Mesenteric fat pad (tissue), 1 donor: Measurements from ENCODE around the gene NMNAT2. TPM values are rescaled to one million over a fixed set of nuclear protein-coding genes. Genes with fewer than 3 reads are reported as not detected.
"Not testable (repeated sequence)": the region's sequence is repeated elsewhere in the genome, so short reads cannot be mapped to it uniquely, and the experiment has no call there.

Experiments
- DNase-seq: peaks from one replicate; pipeline ENCODE4 v3.0.0-alpha.2; 2020; ENCODE audit warnings: low spot score
- total RNA-seq: library from RNA; stranded (reverse); fragmentation: NEBNext Ultra II Directional; extraction: Animal tissue kit (Norgen Biotek cat#: 25700); gene quantifications from one replicate; pipeline ENCODE4 v1.2.1, GENCODE V29; 2021
- donor health status: DM: yes; HTN: yes; CAD: no.

The NMNAT2 gene
- total RNA-seq, 1 donor from 2014 or later = 20.5 TPM

DNA sequence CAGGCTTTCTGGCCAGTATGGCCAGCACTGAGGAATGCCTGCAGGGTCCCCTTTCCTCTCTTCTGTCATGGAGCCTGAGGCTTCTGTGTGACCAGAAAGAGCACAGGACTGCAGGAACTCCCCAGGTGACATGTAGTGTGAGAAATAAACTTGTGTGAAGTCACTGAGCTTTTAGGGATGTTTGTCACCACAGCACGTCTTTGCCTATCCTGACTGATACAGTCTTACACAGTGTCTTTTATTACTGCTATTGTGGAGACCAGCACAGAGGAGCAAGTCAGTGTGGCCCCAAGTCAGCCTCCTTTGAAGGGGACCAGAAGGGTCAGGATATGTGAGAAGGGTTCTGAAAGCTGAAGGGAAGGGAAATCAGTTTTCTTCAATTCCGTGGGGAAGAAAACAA lies 129.6 kb downstream of the NMNAT2 start:
- no peak for DNase-seq

DNA sequence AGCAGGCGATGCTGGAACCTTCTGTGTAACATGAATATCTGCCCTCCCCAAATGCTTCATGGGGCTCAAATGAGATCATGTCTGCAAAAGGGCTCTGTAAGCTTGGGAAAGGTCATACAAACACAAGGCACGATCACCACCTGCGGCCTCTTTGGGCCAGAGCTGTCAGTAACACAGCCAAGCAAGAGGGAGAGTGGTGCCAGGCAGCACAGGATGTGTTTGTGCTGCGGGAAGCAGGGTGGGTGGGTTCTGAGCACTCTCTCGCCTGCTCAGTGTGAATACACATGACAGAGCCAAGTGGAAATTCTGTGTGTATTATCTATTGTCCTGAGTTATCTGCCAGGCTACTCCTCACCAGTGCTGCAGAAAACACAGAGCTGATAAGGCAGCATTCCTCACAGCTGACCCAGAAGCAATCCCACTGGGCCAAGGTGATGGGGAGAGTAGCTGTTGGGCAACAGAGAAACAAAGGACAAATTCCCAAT lies 130.9 kb downstream of the NMNAT2 start:
- DNase-seq = no peak

DNA sequence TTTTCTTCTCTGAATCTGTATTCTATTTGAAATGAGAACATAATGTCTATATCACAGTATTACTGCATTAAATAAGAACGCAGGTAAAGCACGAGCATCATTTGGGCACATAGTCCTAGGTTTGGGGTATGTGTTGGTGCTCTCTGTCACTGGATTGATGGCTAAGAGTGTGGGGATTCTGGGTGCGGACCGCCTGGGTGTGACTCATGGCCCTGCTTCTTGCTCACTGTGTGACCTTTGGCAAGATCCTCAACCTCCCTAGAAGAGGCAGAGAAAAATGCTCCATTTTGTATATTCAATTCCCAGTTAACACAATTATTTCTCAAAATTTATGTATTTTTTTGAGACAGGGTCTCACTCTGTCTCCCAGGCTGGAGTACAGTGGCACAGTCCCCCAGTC lies 132.4 kb downstream of the NMNAT2 start:
- no peak for DNase-seq

DNA sequence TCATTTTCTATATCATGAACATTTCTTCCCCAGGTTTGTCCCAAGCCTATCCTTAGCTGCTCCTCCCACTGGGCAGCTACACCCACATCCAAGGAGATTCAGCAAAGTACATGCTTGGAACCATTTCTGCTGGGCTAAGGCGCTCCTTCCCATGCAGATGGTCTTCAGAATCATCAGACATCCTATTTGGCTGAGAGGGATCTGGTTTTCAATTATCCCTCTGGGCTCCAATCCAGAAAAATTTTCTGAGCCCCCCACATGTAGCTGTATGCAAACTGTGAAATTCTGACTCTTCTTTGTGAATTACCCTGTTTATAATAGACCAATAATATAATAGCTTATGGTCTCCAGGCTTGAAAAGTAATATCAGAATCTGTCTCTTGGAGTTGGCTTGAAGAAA lies 132.9 kb downstream of the NMNAT2 start:
- DNase-seq = no peak

DNA sequence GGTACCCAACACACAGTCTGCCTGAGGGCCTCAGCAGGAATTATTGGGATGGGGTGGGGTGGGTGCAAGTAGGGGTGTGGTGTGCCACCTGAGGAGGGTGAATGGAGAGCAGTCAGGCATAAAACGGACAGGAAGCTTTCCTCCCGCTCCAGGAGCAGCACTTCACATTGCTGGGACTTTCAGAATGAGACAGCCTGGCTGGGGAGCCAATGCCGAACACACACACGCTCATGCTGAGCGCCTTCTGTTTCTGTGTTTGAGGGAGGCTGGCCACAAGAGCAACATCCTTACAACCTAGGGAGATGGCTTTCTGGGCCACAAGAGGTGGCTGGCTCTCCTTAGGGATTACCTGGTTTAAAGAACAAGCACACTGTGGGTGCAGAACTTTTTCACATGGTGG lies 134.1 kb downstream of the NMNAT2 start:
- DNase-seq = no peak

DNA sequence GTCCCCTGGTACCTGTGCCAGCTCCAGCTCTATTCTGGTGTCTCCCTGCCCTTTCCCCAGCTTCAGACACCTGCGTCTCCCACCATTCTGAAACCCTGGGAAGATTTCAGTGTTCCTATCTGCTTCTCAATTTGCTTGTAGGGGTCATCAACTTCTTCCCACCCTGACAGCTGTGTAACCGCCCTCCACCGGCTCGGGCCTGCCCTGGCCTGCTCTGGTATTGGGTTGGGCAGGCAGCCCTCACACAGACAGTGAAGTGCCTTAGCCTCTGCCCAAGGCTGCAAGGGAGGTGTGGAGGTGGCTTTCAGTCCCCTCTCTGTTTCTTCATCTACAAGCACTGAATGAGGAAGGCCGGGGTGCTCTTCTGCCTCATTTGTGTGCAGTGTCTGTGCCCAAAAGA lies 134.9 kb downstream of the NMNAT2 start:
- DNase-seq = no peak

DNA sequence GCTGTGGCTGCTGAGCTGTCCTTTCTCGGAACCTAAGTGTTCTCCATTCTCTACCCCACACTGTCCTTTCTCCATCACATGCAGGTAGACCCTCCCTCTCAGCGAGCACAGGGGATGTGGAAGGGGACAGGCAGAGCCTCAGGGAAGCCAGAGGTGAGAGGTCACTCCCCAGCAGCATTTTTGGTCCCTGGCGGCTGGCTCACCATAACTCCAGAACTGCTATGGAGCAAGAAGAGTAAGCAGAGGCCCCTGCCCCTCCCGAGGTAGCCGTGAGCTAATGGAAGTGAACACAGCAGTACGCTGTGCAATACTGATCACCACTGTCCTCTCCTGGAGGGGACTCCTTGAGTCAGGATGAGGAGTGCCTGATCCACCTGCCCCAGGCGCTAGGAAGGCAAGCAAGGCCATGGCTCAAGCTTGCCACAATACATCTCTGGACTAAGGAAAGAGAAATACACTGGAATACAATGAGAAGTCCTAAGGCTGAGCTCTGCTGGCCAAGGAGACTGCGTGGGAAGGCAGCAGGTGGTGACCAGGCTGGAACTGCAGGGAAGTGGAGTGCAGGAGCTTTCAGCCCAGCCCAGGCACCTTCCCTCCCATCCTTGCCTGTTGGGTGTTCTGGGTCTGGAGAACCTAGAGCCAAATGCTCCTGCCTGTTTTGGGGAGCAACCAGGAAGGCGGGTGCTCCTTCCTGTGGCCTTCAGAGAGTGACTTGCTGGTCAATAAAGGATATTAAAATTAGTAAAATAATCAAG lies 135.9 kb downstream of the NMNAT2 start:
- DNase-seq = no peak

DNA sequence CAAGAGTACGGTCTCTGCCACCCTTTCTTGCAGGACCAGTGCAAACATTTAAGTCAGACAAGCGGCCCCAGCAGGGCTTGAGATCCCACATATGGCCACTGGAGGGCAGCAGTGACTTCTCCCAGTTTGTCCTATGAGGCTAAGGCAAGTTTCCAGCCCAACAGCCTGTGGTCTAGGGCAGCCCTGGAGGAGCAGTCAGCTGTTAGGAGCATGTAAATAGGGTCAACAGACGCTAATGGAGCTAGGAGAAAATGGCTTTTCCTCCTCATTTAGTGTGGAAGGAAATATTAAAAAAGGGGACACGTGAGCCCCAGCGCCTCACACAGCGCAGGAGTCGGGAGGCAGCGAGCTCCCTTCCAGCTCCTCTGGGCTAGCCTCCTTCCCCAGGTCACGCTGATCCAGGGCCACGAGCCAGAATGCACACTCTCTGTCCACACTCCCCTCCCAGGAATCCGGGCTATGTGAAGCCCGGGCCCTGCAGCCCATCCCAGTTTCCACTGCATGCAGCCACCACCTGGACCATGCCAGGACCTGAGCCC lies 136.6 kb downstream of the NMNAT2 start:
- peak; percentile 94 for DNase-seq

DNA sequence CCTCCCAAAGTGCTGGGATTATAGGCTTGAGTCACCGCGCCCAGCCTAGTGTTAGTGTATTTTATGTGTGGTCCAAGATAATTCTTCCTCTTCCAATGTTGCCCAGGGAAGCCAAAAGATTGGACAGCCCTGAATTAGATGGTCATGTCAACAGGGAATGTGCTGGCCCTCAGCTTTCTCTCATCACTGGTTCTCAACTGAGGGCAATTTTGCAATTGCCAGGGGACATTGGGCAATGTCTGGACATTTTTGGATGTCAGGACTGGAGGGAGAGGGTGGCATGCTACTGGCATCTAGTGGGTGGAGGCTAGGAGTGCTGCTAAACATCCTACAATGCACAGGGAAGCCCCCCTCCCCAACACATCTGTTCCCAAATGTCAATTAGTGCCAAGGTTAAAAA lies 137.1 kb downstream of the NMNAT2 start:
- DNase-seq = no peak

DNA sequence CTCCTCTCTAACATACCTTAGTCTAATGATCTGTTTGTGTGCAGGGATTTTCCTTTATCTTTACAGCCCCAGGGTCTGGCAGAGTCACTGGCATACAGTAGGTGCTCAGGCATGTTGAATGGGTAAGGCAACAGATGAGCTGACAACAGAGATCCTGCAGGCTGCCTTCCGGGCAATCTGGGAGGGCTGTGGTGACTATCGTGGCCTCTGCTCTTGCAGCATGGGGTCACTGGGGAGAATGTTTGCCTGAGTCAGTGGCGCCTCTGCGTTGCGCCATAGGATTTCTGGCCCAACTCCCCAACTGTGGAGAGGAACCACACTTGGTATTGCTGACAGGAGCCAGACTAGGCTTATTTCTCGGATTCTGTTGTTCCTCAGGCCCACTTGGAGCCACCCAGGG lies 138.3 kb downstream of the NMNAT2 start:
- DNase-seq = no peak

DNA sequence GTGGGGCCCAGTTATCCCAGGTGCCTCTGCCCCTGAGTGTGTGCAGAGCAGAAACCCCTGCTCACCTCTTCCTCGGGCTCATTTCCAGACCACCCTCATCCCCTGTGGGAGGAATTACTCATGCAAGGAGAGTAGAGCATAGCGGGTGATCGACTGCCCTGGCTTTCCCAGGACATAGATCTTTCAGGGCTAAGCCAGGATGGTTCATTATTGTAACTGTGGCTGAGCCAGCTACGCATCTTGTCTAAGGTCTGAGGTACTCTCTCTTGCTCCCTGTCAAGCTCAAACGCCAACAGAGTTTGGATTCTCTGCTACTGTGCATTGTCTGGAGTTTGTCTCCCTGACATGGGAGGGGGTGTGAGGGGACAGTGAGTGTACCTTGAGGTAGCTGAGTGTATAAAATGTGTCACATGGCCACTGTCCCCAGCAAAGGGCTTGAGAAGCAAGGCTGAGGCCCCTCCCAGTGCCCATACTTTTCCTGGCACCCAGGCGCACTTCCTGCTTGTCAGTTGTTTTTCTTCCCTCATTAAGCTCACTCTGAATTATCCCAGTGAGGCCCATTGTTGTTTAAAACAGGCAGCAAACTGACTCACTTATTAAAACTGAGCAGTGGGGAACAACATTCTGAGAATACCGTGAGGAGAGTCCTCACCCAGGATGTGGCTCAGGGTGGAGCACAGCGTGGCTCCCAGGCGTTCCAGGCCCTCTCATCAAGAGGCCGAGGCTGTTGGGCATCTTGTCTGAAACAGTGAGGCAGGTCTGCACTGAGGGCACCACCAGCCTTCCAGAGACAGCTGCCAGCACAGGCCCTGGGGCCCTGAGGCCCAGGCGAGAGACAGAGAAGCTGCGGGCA lies 139.2 kb downstream of the NMNAT2 start:
- no peak for DNase-seq

DNA sequence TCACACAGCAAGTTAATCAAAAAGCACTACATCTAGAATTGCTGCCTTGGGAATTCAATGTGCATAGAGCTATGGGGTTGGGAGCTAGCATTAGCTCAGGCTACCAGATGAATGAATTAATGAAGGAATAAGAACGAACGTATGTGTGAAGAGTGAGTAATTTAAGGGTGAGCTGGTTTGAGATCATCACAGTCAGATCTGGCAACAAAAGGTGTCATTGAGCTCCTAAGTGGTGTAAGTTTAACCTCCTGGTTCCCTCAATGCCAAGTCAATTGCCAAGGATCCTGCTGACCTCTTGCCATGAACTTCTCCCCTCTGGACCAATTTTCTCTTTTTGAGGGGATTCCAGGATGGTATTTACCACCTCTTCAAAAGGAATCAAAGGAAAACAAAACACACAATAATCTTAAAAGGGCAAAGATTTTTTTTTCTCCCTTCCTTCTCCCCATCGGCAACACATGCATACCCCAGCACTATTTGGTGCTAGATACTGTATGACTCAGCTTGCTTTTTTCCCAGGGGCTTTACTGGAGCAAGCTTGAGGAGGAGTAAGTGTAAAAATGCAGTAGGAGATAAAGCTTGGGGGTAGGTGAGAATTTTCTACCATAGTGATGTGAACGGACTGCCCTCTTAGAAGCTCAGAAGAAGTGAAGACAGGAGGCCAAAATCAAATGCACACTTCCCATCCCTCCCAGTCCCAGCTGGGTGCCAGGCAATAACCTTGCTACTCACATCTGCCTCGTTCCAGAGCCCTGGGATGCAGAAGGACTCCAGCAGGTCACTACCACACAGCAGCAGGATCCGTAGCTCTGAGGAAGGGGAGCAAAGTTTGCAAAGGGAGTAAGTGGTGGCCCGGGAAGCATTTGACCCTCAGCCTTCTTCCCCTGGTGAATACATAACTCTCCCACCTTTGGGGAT lies 140.1 kb downstream of the NMNAT2 start:
- DNase-seq = no peak

DNA sequence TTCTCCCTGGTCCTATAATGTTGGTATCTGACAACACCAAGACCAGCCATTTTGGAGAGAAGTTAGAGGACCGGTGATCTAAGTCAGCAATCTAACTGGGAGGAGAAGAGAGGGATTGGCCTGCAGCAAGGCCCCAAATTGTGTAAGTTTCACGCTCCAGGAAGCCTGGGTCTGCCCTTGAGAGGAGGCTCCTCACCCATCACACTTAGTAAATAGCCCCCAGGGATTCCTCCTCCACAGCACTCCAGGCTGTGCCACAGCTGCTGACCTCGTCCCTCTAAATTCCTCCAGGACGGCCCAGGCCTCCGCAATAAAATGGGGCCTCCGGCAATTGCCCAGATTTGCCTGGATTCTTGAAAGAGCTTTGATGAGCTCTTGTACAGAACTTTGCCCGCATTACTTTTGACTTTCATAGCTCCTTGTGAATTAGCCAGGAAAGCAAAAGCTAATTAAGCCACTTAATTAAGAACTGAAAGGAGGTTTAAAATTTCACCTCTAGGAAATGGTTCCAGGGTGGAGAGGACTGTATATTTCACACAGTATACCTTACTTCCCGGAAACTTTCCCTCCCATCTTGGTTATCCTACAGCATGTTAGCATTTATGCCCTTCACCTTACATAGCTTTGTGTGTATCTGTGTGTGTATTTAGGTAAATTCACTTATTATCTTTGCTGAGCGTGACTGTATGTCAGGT lies 141.6 kb downstream of the NMNAT2 start:
- DNase-seq = no peak

DNA sequence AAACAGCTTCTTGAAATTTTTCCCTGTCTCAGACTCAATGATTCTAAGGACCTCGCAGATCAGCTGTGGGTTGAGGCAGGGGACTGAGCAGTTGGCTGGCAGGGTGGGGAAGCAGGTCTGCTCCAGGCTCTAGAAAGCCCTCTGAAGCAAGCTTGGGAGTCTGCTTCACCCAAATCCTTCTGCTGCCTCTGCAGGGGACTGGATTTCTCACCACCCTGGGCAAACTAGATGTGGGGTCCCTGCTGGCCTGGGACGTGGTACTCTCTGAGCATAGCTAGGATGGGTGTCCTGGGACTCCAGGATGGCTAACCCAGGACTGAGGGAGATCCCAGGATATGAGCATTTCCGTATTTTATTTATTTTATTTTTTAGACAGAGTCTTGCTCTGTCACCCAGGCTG lies 142.9 kb downstream of the NMNAT2 start:
- no peak for DNase-seq

DNA sequence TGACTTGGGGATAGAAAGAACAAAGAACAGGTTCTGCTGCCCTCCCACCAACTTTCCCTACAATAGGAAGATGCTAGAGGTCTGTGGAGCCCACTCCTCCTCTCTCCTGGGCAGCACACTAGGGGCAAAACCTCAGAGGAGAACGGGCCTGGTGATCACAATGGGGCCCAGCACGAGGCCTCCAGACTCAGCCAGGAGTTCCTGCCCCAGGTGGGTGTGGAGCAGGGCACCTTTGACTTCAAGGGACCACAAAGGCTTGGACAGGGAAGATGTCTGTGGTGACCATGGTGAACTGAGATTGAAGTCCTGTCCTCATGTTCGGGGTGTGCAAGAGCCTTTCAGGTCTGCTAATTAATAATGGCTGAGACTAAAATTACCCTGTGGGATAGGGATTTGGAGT lies 143.3 kb downstream of the NMNAT2 start:
- no peak for DNase-seq

DNA sequence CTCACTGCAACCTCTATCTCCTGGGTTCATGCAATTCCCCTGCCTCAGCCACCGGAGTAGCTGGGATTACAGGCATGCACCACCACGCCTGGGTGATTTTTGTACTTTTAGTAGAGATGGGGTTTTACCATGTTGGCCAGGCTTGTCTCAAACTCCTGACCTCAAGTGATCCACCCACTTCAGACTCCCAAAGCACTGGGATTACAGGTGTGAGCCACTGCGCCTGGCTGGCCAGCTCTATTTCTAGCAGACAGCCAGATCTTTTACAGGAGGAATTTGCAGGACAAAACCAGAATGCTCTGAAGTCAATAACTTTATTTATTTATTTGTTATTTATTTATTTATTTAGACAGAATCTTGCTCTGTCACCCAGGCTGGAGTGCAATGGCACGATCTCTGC lies 144.2 kb downstream of the NMNAT2 start:
- DNase-seq = not testable (repeated sequence)

DNA sequence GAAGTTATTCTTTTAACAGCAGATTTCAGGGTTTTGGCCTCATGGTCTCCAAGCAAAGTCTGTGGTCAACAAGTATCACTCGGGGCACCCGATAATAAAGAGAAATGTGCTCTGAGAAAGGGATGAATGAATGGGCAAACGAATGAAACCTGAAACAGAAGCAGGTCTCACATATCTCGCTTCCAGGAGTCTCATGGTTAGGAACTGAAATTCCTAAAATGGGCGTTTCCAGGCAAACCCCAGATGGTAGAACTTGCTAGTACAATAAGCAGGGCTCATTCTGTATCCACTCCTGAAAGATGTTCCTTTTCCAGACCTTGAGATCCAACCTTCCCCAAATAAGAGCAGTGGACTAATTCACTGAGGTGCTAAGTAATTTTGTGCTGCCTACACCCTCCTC lies 144.9 kb downstream of the NMNAT2 start:
- no peak for DNase-seq

DNA sequence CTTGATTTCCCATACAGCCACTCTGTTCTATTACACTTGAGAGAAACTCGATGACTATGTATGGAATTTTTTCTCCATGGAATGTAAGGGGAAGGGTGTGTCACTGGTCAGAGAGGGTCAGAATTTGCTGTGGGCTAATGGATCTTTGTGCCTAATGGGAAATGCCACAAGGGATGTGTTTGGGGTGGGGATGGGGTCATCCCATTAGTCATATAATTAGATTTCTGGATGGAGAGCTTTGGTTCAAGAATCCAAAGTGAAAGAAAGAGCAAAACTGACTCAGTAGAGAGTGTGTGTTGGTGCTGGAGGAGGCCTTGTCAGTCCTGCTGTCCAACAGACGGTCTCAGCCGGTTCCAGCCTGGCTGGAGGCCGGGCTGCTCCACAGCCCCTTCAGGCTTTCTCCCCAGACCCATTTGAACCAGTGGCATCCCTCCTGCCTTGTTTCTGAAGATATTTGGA lies 145.8 kb downstream of the NMNAT2 start:
- DNase-seq = no peak

DNA sequence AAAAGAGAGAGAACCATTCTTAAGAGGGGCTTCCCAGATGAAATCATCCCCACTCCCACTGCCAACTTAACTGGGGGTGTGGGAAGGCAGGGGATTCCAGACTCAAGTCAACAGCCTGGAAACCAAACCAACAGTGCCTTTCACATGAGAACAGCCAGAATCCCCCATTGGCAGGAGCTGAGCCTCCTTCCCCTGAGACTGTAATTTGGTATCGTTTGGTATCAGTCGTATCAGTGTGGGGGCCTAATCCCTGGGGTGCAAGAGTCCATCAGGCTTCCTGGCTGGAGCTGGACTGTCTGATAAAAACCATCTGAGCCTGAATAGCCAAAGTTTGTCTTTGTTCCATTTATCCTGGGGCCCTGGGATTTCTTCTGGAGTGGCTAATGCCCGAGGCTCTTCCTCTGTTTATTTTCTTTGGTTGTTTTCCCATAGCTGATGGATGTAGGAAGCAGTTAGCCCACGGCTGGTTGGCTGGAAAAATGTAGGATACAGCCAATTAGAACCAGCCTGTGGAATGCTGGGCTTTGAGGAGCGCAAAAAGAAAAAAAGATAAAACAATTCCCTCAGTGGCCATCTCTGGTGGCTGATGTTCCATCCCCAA lies 147.5 kb downstream of the NMNAT2 start:
- DNase-seq = no peak
